C4-2B (cell line): ENCODE results near the gene INMT.

Experiments
- CTCF ChIP-seq: fragments of 450-650 bp; conservative IDR thresholded peaks from 2 replicates; pipeline ENCODE4 v1.5.1; 2017; ENCODE audit warnings: mild to moderate bottlenecking
- ZFX ChIP-seq: fragments of 450-650 bp; IDR thresholded peaks from 2 replicates; pipeline ENCODE4 v1.6.1; 2017

DNA sequence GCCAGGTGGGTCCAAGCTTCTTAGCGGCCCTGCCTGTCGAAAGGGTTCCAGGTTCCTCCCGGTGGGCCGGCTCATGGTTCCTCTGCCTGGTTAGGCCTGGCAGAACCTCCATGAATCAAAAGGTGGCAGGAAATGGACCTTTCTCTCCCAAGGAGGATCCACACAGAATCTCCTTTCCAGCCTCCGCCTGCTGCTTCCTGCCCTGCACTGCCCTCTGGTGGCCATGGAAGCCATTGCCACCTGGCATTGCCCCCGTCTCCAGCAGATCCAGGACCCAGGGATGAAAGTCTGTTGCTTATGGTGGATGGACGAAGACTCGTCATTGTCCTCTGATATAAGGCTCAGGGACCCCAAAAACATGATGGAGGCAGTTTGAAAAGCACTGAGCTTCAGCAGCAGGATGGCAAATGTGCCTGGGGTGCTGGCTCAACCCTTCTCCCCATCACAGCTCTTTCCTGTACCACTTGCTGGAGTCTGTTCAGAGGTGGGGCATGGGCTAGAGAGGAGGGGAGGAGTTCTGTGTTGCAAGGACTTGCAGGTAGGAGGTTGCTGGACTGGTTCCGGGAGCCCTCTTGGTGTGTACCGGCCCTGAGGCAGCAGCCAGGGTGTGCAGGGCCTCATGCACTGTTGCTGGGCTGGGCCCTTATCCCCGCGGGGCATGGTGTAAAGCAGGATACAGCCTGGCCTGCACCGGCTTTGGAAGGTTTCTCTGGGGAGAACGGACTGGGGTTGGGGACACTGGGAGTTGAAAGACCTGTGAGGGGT lies 11.3 kb upstream of the INMT start:
- TF ChIP-seq CTCF (peak; percentile 99), ZFX (no peak)
